Neural cell (in vitro differentiated cells): Measurements from ENCODE around the gene CSPG4. TPM values are rescaled to one million over a fixed set of nuclear protein-coding genes. Genes with fewer than 3 reads are reported as not detected.

Source experiments
- H2AFZ ChIP-seq: fragments of 200-600, 300-800 bp; sonication (generic), shearing (Covaris generic); 2 replicates; pipeline ENCODE4 v1.6.0; 2014; ENCODE audit warnings: low read depth, mild to moderate bottlenecking, antibody characterized with exemption, low read length, moderate library complexity
- H3F3A ChIP-seq: fragments of 200-600 bp; shearing (Covaris generic); 2 replicates; pipeline ENCODE4 v1.6.1; 2016; ENCODE audit warnings: mild to moderate bottlenecking, moderate library complexity, mixed read lengths, antibody characterized with exemption, low read length; ENCODE audit not compliant: insufficient read depth, poor library complexity, severe bottlenecking
- H3K27ac ChIP-seq: fragments of 200-600, 300-800 bp; sonication (generic), shearing (Covaris generic); 2 replicates; pipeline ENCODE4 v1.5.1; 2014; ENCODE audit warnings: mild to moderate bottlenecking, low read length, moderate library complexity
- H3K27me3 ChIP-seq: fragments of 300-800, 200-600 bp; sonication (generic), shearing (Covaris generic); 2 replicates; pipeline ENCODE4 v1.6.0; 2014; ENCODE audit warnings: mild to moderate bottlenecking, low read depth, low read length, moderate library complexity; ENCODE audit not compliant: insufficient read depth
- H3K36me3 ChIP-seq: fragments of 300-800, 200-600 bp; sonication (generic), shearing (Covaris generic); 2 replicates; pipeline ENCODE4 v1.5.1; 2014; ENCODE audit warnings: mild to moderate bottlenecking, antibody characterized with exemption, low read length, moderate library complexity; ENCODE audit not compliant: insufficient read depth
- H3K4me2 ChIP-seq: fragments of 300-800, 200-600 bp; sonication (generic), shearing (Covaris generic); 2 replicates; pipeline ENCODE4 v1.6.0; 2014; ENCODE audit warnings: mild to moderate bottlenecking, low read length
- H3K4me3 ChIP-seq: fragments of 300-800, 200-600 bp; sonication (generic), shearing (Covaris generic); 2 replicates; pipeline ENCODE4 v1.5.1; 2014; ENCODE audit warnings: mild to moderate bottlenecking, low read length, moderate library complexity
- H3K79me2 ChIP-seq: fragments of 200-600 bp; shearing (Covaris generic); replicated peaks from 2 replicates; pipeline ENCODE4 v1.6.0; 2014; ENCODE audit warnings: mild to moderate bottlenecking, low read length, moderate library complexity; ENCODE audit not compliant: insufficient read depth
- H3K9ac ChIP-seq: fragments of 300-800, 200-600 bp; sonication (generic), shearing (Covaris generic); 2 replicates; pipeline ENCODE4 v1.6.1; 2016; ENCODE audit warnings: mild to moderate bottlenecking, low read length, mixed read lengths
- H3K9me2 ChIP-seq: fragments of 200-600 bp; shearing (Covaris generic); 2 replicates; pipeline ENCODE4 v1.6.1; 2016; ENCODE audit warnings: mild to moderate bottlenecking, low read length, mixed read lengths; ENCODE audit not compliant: insufficient read depth
- H3K9me3 ChIP-seq: fragments of 200-600, 300-800 bp; sonication (generic), shearing (Covaris generic); 2 replicates; pipeline ENCODE4 v1.6.1; 2016; ENCODE audit warnings: mild to moderate bottlenecking, mixed run types, low read length, moderate library complexity, mixed read lengths
- H4K20me1 ChIP-seq: fragments of 200-600 bp; shearing (Covaris generic); 2 replicates; pipeline ENCODE4 v1.6.1; 2016; ENCODE audit warnings: mild to moderate bottlenecking, mixed run types; ENCODE audit not compliant: insufficient read depth
- EP300 ChIP-seq: fragments of 450-650 bp; conservative IDR thresholded peaks from 2 replicates; pipeline ENCODE4 v1.6.1; 2014; ENCODE audit warnings: antibody characterized with exemption, mild to moderate bottlenecking, moderate library complexity; ENCODE audit not compliant: poor library complexity, severe bottlenecking
- EZH2 ChIP-seq: fragments of 200-600, 300-800 bp; shearing (Covaris generic), sonication (generic); IDR thresholded peaks from 2 replicates; pipeline ENCODE4 v1.6.1; 2014; ENCODE audit warnings: antibody characterized with exemption, low read length, borderline replicate concordance, mild to moderate bottlenecking; ENCODE audit not compliant: insufficient read depth, poor library complexity, severe bottlenecking
- MXI1 ChIP-seq: fragments of 450-650 bp; conservative IDR thresholded peaks from 2 replicates; pipeline ENCODE4 v1.6.1; 2014; ENCODE audit warnings: antibody characterized with exemption, mild to moderate bottlenecking; ENCODE audit not compliant: poor library complexity, severe bottlenecking
- POLR2AphosphoS5 ChIP-seq: IDR thresholded peaks from 2 replicates; pipeline ENCODE4 v1.6.1; 2012
- RAD21 ChIP-seq: fragments of 450-650 bp; conservative IDR thresholded peaks from 2 replicates; pipeline ENCODE4 v1.6.1; 2014; ENCODE audit warnings: antibody characterized with exemption, mild to moderate bottlenecking, moderate library complexity
- REST ChIP-seq: IDR thresholded peaks from 2 replicates; pipeline ENCODE4 v1.6.1; 2012; ENCODE audit warnings: borderline replicate concordance
- SMC3 ChIP-seq: fragments of 450-650 bp; conservative IDR thresholded peaks from 2 replicates; pipeline ENCODE4 v1.6.1; 2014; ENCODE audit warnings: antibody characterized with exemption, mild to moderate bottlenecking, moderate library complexity; ENCODE audit not compliant: poor library complexity
- TAF1 ChIP-seq: IDR thresholded peaks from 2 replicates; pipeline ENCODE4 v1.6.1; 2012; ENCODE audit warnings: low read depth
- polyA plus RNA-seq: library from polyadenylated mRNA; depleted of rRNA; stranded (reverse); fragments of >200 nt; gene quantifications from 2 replicates; pipeline ENCODE4 v1.2.3, GENCODE V29; 2014
- TF ChIP-seq, protein P1 (sequence below): fragments of 450-650 bp; IDR thresholded peaks from 2 replicates; pipeline ENCODE4 v1.5.1; 2014; ENCODE audit warnings: antibody characterized with exemption, mild to moderate bottlenecking, moderate library complexity; ENCODE audit not compliant: poor library complexity, severe bottlenecking

CSPG4 gene
- polyA plus RNA-seq, 1 donor from 2014 or later: not detected

- Histone ChIP-seq H3K9me3 (no peaks in the 10 kb centered on the region), H3K4me2 (no peak overlapping the region), H3K9me2 (no peaks in the 10 kb centered on the region), H3K79me2 (peaks cover under 1% of the 10 kb centered on the region), H3K27me3 (peaks cover 27% of the 10 kb centered on the region), H3K36me3 (no peaks in the 10 kb centered on the region), H3K27ac (no peak overlapping the region), H3K4me3 (no peak overlapping the region), H3F3A (no peaks in the 10 kb centered on the region), H4K20me1 (no peaks in the 10 kb centered on the region), H2AFZ (no peak overlapping the region), H3K9ac (no peak overlapping the region)
- no peak for TF ChIP-seq SMC3
- TF ChIP-seq RAD21: no peak
- no peak for TF ChIP-seq MXI1
- TF ChIP-seq EZH2: no peak
- TF ChIP-seq, protein P1, sequence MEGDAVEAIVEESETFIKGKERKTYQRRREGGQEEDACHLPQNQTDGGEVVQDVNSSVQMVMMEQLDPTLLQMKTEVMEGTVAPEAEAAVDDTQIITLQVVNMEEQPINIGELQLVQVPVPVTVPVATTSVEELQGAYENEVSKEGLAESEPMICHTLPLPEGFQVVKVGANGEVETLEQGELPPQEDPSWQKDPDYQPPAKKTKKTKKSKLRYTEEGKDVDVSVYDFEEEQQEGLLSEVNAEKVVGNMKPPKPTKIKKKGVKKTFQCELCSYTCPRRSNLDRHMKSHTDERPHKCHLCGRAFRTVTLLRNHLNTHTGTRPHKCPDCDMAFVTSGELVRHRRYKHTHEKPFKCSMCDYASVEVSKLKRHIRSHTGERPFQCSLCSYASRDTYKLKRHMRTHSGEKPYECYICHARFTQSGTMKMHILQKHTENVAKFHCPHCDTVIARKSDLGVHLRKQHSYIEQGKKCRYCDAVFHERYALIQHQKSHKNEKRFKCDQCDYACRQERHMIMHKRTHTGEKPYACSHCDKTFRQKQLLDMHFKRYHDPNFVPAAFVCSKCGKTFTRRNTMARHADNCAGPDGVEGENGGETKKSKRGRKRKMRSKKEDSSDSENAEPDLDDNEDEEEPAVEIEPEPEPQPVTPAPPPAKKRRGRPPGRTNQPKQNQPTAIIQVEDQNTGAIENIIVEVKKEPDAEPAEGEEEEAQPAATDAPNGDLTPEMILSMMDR: no peak
- TF ChIP-seq REST: no peak
- no peak for TF ChIP-seq EP300
- no peak for TF ChIP-seq TAF1
Measured at GRCh38 chr15:75644376-75644775, 68.3 kb downstream of the CSPG4 start.

GRCh38 chr15:75641603-75642002 is 71.0 kb downstream of the CSPG4 start:
- H3K9me3 ChIP-seq: no peaks in the 10 kb centered on the region
- H3K4me3 ChIP-seq: no peak overlapping the region
- H4K20me1 ChIP-seq: no peaks in the 10 kb centered on the region
- TF ChIP-seq SMC3 (no peak), TAF1 (no peak), REST (no peak), RAD21 (no peak), MXI1 (no peak), POLR2AphosphoS5 (no peak)
- TF ChIP-seq, protein P1: no peak
- peaks cover 6% of the 10 kb centered on the region for H3K27me3 ChIP-seq
- H3K9me2 ChIP-seq: no peaks in the 10 kb centered on the region
- H3K9ac ChIP-seq: no peak overlapping the region
- H3K4me2 ChIP-seq: no peak overlapping the region
- no peaks in the 10 kb centered on the region for H3K36me3 ChIP-seq
- no peak overlapping the region for H2AFZ ChIP-seq
- no peak overlapping the region for H3K27ac ChIP-seq
- H3F3A ChIP-seq: no peaks in the 10 kb centered on the region
- H3K79me2 ChIP-seq: peaks cover 25% of the 10 kb centered on the region
